Stimulated activated naive CD8-positive, alpha-beta T cell treated with anti-CD3 and anti-CD28 coated beads, Interleukin-15, amount 100 ng/mL, for 72 hours (primary cell): Measurements from ENCODE around the gene SRRD.

ENCODE experiments used
- ATAC-seq: fragments of 150-1000 bp; cut with Tn5 transposase; 2 replicates; pipeline ENCODE4 v1.10.0; 2021; ENCODE audit warnings: mild to moderate bottlenecking, moderate library complexity
- DNase-seq, 2 donors: peaks; one replicate each; pipeline ENCODE4 v3.0.0; 2021 to 2022
- H3K27ac Mint-ChIP-seq, 2 donors: one replicate each; pipeline ENCODE4 v1.8.0; 2022; ENCODE audit warnings: mild to moderate bottlenecking in 2 of 2, mixed read lengths in 2 of 2, moderate library complexity in 2 of 2
- H3K27me3 Mint-ChIP-seq: one replicate; pipeline ENCODE4 v1.8.0; 2022; ENCODE audit warnings: mixed read lengths
- H3K4me1 Mint-ChIP-seq: one replicate; pipeline ENCODE4 v1.8.0; 2022; ENCODE audit warnings: mild to moderate bottlenecking, mixed read lengths
- H3K4me3 Mint-ChIP-seq, 2 donors: one replicate each; pipeline ENCODE4 v1.8.0; 2022; ENCODE audit warnings: mild to moderate bottlenecking in 2 of 2, mixed read lengths in 2 of 2, moderate library complexity in 1 of 2
- H3K9me3 Mint-ChIP-seq, 2 donors: one replicate each; pipeline ENCODE4 v1.8.0; 2022; ENCODE audit warnings: mixed read lengths in 2 of 2

Gene SRRD

GRCh38 chr22:26540119-26540518 lies 56.4 kb downstream of the SRRD start:
- no peak for DNase-seq
- no peak overlapping the region for H3K4me3 Mint-ChIP-seq
- H3K27me3 Mint-ChIP-seq, result no peaks in the 10 kb centered on the region
- ATAC-seq, result no peak
- H3K27ac Mint-ChIP-seq, result no peak overlapping the region
- no peaks in the 10 kb centered on the region for H3K9me3 Mint-ChIP-seq
- peaks cover 62% of the 10 kb centered on the region for H3K4me1 Mint-ChIP-seq

- Mint-ChIP-seq H3K9me3 (no peaks in the 10 kb centered on the region), H3K4me3 (no peak overlapping the region), H3K27ac (no peak overlapping the region), H3K27me3 (no peaks in the 10 kb centered on the region), H3K4me1 (peaks cover 56% of the 10 kb centered on the region)
- DNase-seq, result no peak
- no peak for ATAC-seq
These were observed 57.6 kb downstream of the SRRD start for GRCh38 chr22:26541167-26541819.

- peak; percentile 67 for ATAC-seq
These were observed 59.2 kb downstream of the SRRD start for GRCh38 chr22:26542831-26543230.

More at GRCh38 chr22:26542831-26543230, 59.2 kb downstream of the SRRD start:
- H3K27ac Mint-ChIP-seq, result peak overlapping the region in 1 of 2 donors; percentile 74
- peak in 1 of 2 donors; percentile 27 for DNase-seq
- peaks cover 62% of the 10 kb centered on the region for H3K4me1 Mint-ChIP-seq
- no peak overlapping the region for H3K4me3 Mint-ChIP-seq
- peaks cover 0 to 13% of the 10 kb centered on the region in 2 donors for H3K9me3 Mint-ChIP-seq
- no peaks in the 10 kb centered on the region for H3K27me3 Mint-ChIP-seq
